OCI-LY7 (cell line): ENCODE measurements around the gene LCP2. TPM values are rescaled to one million over a fixed set of nuclear protein-coding genes. Genes with fewer than 3 reads are reported as not detected.

Experiments used
- BruUV-seq: library from RNA; stranded (reverse); fragments of 400-500 nt; replicated peaks from 2 replicates; lab custom pipeline; 2021; lab: Mats Ljungman, UMichigan
- CTCF ChIA-PET: fragments of 300-600 bp; sonication (Branson Sonifier 250); formaldehyde crosslinking; loops from one replicate; lab custom pipeline; 2022; ENCODE audit warnings: antibody characterized with exemption; ENCODE audit not compliant: unreplicated experiment; lab: Charles Lee
- POLR2A ChIA-PET: fragments of 300-600 bp; sonication (Branson Sonifier 250); formaldehyde crosslinking; loops from one replicate; lab custom pipeline; 2022; ENCODE audit warnings: antibody characterized with exemption; lab: Charles Lee
- DNase-seq: peaks from one replicate; pipeline ENCODE4 v3.0.0-alpha.2; 2015; ENCODE audit warnings: low spot score
- H2AFZ ChIP-seq: fragments of 200-600 bp; sonication (generic), shearing (Covaris generic); 2 replicates; pipeline ENCODE4 v1.6.1; 2014; ENCODE audit warnings: mild to moderate bottlenecking, antibody characterized with exemption, low read length, moderate library complexity
- H3K27ac ChIP-seq: fragments of 200-600 bp; sonication (generic); 2 replicates; pipeline ENCODE4 v1.5.1; 2014; ENCODE audit warnings: mixed run types, low read depth, mild to moderate bottlenecking, moderate library complexity, low read length, inconsistent platforms; ENCODE audit not compliant: poor library complexity, severe bottlenecking
- H3K36me3 ChIP-seq: fragments of 200-600 bp; sonication (generic); 2 replicates; pipeline ENCODE4 v1.6.1; 2014; ENCODE audit warnings: mild to moderate bottlenecking, antibody characterized with exemption, low read length, moderate library complexity, mixed read lengths; ENCODE audit not compliant: insufficient read depth
- H3K4me1 ChIP-seq: fragments of 200-600 bp; sonication (generic); 2 replicates; pipeline ENCODE4 v1.5.1; 2014; ENCODE audit warnings: mild to moderate bottlenecking, low read length; ENCODE audit not compliant: insufficient read depth, poor library complexity, severe bottlenecking
- H3K4me2 ChIP-seq: fragments of 200-600 bp; sonication (generic); 2 replicates; pipeline ENCODE4 v1.6.1; 2014; ENCODE audit warnings: mild to moderate bottlenecking, low read length
- H3K4me3 ChIP-seq: fragments of 200-600 bp; sonication (generic); 2 replicates; pipeline ENCODE4 v1.5.1; 2014; ENCODE audit warnings: mild to moderate bottlenecking, low read depth, low read length; ENCODE audit not compliant: poor library complexity, severe bottlenecking
- H3K79me2 ChIP-seq: fragments of 200-600 bp; sonication (generic); 2 replicates; pipeline ENCODE4 v1.6.1; 2016; ENCODE audit warnings: low read depth, mild to moderate bottlenecking, low read length, moderate library complexity, mixed read lengths; ENCODE audit not compliant: insufficient read depth
- H3K9me2 ChIP-seq: fragments of 200-600 bp; sonication (generic); 2 replicates; pipeline ENCODE4 v1.6.1; 2016; ENCODE audit warnings: mild to moderate bottlenecking, low read length, mixed read lengths; ENCODE audit not compliant: insufficient read depth
- H3K9me3 ChIP-seq: fragments of 200-600 bp; sonication (generic); 2 replicates; pipeline ENCODE4 v1.6.1; 2014; ENCODE audit warnings: mild to moderate bottlenecking, mixed run types, low read length, mixed read lengths
- H4K20me1 ChIP-seq: fragments of 200-600 bp; sonication (generic); 2 replicates; pipeline ENCODE4 v1.6.1; 2014; ENCODE audit warnings: mild to moderate bottlenecking, antibody characterized with exemption, low read length, moderate library complexity, mixed read lengths; ENCODE audit not compliant: insufficient read depth
- EZH2phosphoT487 ChIP-seq: fragments of 200-600 bp; sonication (generic); IDR thresholded peaks from 2 replicates; pipeline ENCODE4 v1.6.1; 2018; ENCODE audit warnings: low read depth, borderline replicate concordance, mild to moderate bottlenecking, mixed run types, antibody characterized with exemption, low read length, moderate library complexity, mixed read lengths
- intact Hi-C: fragments of 100-400 bp; cut with micrococcal nuclease; formaldehyde crosslinking; loops from one replicate; pipeline ENCODE4 v1.10.0; 2022; ENCODE audit not compliant: unreplicated experiment
- total RNA-seq, 2 experiments: library from RNA; depleted of rRNA in 1 of 2; stranded (reverse); fragments of >200 nt in 1 of 2; shearing (Covaris generic) in 1 of 2; gene quantifications; 2 replicates each; pipeline ENCODE4 v1.2.3, GENCODE V29; 2014 to 2022
- TF ChIP-seq, protein P1 (sequence below): fragments of 200-600 bp; sonication (generic); conservative IDR thresholded peaks from 2 replicates; pipeline ENCODE4 v1.5.1; 2014; ENCODE audit warnings: mild to moderate bottlenecking, antibody characterized with exemption, low read length, moderate library complexity, mixed read lengths

The LCP2 gene
- total RNA-seq, 2 experiments from 2014 or later, result 2.6 TPM; not detected in 1

DNA sequence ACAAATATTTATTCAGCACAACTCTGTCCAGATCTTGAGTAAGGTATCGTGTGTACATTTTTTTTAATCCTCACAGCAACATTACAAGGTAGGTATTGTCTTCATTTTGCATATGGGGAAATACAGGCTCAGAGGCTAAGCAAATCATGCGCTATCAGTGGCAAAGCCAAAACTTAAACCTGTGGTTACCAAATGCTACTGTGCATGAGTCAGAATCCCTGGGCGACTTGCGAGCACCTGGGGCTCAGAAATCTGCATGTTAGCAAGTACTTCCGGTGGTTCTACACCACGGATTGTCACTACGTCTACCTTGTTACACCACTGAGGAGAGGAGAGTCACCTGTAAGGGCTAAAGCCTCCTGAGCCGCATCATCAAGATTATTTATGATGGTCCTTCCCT, 43.5 kb downstream of the LCP2 start:
- ChIA-PET CTCF (no interaction called here), POLR2A (no interaction called here)
- Histone ChIP-seq H3K4me2 (no peak overlapping the region), H3K4me3 (no peak overlapping the region), H3K36me3 (no peaks in the 10 kb centered on the region), H3K9me3 (no peaks in the 10 kb centered on the region), H4K20me1 (no peaks in the 10 kb centered on the region), H2AFZ (no peak overlapping the region; the same call in 1 of the 2 replicates), H3K4me1 (no peaks in the 10 kb centered on the region), H3K9me2 (no peaks in the 10 kb centered on the region), H3K79me2 (no peaks in the 10 kb centered on the region), H3K27ac (no peak overlapping the region)
- peak; percentile 22 for DNase-seq
- no TSS peak for BruUV-seq
- no peak for TF ChIP-seq EZH2phosphoT487
- TF ChIP-seq, protein P1, sequence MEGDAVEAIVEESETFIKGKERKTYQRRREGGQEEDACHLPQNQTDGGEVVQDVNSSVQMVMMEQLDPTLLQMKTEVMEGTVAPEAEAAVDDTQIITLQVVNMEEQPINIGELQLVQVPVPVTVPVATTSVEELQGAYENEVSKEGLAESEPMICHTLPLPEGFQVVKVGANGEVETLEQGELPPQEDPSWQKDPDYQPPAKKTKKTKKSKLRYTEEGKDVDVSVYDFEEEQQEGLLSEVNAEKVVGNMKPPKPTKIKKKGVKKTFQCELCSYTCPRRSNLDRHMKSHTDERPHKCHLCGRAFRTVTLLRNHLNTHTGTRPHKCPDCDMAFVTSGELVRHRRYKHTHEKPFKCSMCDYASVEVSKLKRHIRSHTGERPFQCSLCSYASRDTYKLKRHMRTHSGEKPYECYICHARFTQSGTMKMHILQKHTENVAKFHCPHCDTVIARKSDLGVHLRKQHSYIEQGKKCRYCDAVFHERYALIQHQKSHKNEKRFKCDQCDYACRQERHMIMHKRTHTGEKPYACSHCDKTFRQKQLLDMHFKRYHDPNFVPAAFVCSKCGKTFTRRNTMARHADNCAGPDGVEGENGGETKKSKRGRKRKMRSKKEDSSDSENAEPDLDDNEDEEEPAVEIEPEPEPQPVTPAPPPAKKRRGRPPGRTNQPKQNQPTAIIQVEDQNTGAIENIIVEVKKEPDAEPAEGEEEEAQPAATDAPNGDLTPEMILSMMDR, result no peak
- intact Hi-C loops, result no loop called here

- H4K20me1 ChIP-seq, result no peaks in the 10 kb centered on the region
- H3K4me2 ChIP-seq, result no peak overlapping the region
- H3K4me1 ChIP-seq, result no peaks in the 10 kb centered on the region
- POLR2A ChIA-PET, result interaction anchor here (0.7 kb wide), 1 partner anchor 301 kb away, joined by 3 read pairs; no protein-coding TSS in a partner anchor
- H3K79me2 ChIP-seq, result no peaks in the 10 kb centered on the region
- no peaks in the 10 kb centered on the region for H3K9me2 ChIP-seq
- no peak overlapping the region for H3K27ac ChIP-seq
- BruUV-seq, result no TSS peak
- TF ChIP-seq EZH2phosphoT487, result no peak
- TF ChIP-seq, protein P1, result no peak
- H2AFZ ChIP-seq, result no peak overlapping the region
- H3K4me3 ChIP-seq, result no peak overlapping the region
- no peaks in the 10 kb centered on the region for H3K36me3 ChIP-seq
- DNase-seq, result no peak
- CTCF ChIA-PET, result no interaction called here
- H3K9me3 ChIP-seq, result no peaks in the 10 kb centered on the region
- intact Hi-C loops, result no loop called here
Measured at GRCh38 chr5:170252720-170253350, 44.7 kb downstream of the LCP2 start.

- Histone ChIP-seq H4K20me1 (no peaks in the 10 kb centered on the region), H3K79me2 (no peaks in the 10 kb centered on the region), H2AFZ (no peak overlapping the region), H3K4me3 (no peak overlapping the region), H3K9me3 (no peaks in the 10 kb centered on the region), H3K4me1 (no peaks in the 10 kb centered on the region), H3K27ac (no peak overlapping the region), H3K4me2 (no peak overlapping the region), H3K9me2 (no peaks in the 10 kb centered on the region), H3K36me3 (no peaks in the 10 kb centered on the region)
- TF ChIP-seq, protein P1, result no peak
- TF ChIP-seq EZH2phosphoT487, result no peak
- no peak for DNase-seq
- ChIA-PET POLR2A (no interaction called here), CTCF (no interaction called here)
- intact Hi-C loops, result no loop called here
- BruUV-seq, result no TSS peak
Measured at GRCh38 chr5:170252109-170252508, 45.5 kb downstream of the LCP2 start.
